ENCODE results near the gene NUDCD3.

NUDCD3 gene

DNA sequence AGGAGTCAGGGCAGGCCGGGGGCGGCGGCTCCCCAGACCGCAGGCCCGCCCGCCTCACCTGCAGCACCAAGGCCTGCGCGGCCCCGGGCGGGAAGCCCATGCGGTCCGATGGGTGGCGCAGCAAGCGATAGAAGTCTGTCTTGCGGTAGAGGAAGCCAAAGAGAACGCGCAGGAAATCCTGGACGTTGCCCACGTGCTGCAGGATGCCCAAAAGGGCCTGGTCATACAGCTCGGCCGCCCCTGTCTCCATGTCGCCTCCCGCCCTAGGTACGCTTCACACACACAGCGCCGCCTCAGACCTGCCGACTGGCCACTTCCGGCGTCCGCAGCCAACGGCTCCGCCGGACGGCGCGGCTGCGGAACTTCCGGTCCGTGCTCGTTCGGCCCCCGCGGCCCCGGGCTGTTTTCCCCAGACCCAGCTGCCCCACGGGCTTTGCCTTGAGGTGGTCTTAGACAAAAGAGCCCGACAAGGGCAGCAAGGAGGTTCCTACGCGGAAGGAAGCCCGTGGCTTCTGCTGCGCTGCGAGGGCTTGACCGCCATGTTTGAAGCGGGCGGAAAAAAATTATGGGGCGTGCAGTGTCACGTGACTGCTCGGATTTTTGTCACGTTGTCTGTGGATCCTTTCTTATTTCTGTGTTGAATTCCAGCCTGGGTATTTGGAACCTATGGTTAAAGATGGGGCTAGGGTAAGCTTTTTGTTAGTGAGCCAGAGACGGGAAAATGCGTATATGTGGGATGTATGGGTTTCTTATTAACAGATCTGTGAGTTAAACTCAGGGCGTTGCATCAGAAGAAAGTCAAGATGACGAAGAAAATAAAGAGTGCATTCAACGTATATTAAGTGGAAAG is at the start of gene NUDCD3:
TSS of gene NUDCD3 (minus strand) at position 308 of the 850 bp plus-strand sequence. CDS start at position 250, 58 bp downstream.
- in situ Hi-C loops (cut with HindIII; ENCODE audit: low sequenced_read_pairs): no loop called here
- TF ChIP-seq, protein P1, sequence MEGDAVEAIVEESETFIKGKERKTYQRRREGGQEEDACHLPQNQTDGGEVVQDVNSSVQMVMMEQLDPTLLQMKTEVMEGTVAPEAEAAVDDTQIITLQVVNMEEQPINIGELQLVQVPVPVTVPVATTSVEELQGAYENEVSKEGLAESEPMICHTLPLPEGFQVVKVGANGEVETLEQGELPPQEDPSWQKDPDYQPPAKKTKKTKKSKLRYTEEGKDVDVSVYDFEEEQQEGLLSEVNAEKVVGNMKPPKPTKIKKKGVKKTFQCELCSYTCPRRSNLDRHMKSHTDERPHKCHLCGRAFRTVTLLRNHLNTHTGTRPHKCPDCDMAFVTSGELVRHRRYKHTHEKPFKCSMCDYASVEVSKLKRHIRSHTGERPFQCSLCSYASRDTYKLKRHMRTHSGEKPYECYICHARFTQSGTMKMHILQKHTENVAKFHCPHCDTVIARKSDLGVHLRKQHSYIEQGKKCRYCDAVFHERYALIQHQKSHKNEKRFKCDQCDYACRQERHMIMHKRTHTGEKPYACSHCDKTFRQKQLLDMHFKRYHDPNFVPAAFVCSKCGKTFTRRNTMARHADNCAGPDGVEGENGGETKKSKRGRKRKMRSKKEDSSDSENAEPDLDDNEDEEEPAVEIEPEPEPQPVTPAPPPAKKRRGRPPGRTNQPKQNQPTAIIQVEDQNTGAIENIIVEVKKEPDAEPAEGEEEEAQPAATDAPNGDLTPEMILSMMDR (IDR thresholded peaks at IDR 0.05; ENCODE audit: low read depth, low read length): no peak
- H3K4me3 ChIP-seq (ENCODE audit: low read depth, low read length): peak within 1 kb of the TSS; percentile 86
- DNase-seq (ENCODE audit: low read depth, low spot score): peak; percentile 88

DNA sequence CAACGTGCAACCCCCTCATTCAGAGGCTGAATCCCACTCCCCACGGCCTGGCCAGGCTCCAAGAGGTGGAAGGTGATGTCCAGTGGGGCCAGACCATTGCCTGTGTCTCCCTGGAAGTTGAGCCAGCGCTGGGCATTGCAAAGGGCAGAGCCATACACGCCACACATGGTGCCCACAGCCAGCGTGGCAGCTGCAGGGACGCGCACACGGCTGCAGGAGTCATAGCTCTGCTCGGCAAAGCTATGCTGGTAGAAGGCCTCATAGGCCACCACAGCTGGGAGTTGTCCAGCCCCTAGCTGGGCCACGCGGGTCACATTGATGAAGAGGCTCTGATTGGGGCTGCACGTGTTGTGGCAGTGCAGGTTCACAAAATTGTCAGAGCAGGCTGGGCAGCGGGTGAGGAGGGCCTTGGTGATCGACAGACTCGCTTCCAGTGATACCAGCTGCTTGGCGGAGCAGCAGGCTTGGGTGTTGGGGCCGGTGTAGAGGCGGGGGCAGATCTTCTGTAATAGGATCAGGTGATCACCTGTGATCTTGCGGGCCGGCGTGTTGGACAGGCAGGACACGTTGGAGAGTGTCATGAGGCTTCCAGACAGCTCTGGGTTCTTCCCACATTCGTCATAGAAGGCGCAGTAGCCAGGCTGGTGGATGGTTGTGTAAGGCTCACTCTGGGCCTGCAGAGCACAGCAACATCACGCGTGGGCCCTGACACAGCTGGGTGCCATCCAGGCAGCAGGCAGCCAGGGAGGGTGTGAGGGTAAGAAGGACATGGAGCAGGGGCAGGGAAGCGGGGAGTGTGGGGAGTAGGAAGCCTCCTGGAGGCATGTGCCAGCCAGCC is 49.4 kb upstream of the NUDCD3 start:
- in situ Hi-C loops (cut with HindIII; ENCODE audit: low sequenced_read_pairs): no loop called here
- TF ChIP-seq, protein P1 (IDR thresholded peaks at IDR 0.05; ENCODE audit: low read depth, low read length): no peak
- no peak overlapping the region for H3K4me3 ChIP-seq (ENCODE audit: low read depth, low read length)
- DNase-seq (ENCODE audit: low read depth, low spot score): no peak

DNA sequence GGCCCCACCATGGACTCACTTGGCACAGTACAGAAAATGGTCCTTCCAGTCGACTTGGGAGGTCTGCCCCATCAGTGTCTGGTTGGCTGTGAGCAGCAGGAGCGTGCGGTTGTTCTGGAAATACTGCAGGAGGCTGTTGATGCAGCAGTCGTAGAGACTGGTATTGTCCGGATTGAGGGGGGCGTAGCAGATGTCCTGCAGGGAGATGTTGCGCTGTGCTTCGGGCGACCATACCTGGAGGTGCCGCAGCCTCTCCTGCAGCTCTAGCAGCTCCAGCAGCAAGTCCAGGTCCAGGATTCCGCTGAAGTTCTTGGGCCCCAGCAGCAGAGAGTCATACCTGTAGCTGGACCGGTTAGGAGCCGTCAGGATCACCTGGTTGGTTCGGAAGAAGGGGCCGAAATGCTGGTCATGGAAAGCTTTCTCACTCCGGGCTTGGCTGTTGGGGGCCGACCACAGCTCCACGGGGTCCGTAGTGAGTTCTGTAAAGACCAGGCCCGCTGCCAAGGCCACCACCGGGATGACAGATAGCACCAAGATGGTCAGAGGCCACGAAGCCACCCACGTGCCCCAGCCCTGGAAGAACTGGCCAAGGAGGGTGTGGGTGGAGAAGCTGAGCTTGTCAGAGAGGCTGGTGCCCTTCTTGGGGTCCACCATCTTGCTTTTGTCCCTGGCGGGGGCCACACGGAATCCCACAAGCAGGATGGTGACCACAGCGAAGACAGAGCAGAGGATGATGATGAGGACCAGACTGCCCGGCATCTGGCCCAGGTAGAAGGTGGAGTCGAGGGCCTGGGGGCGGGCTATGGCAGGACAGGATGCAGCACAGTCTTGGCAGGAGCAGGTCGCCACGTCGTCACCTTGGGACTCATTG is 48.6 kb upstream of the NUDCD3 start:
- TF ChIP-seq, protein P1 (IDR thresholded peaks at IDR 0.05; ENCODE audit: low read depth, low read length): no peak
- in situ Hi-C loops (cut with HindIII; ENCODE audit: low sequenced_read_pairs): no loop called here
- H3K4me3 ChIP-seq (ENCODE audit: low read depth, low read length): no peak overlapping the region
- no peak for DNase-seq (ENCODE audit: low read depth, low spot score)

DNA sequence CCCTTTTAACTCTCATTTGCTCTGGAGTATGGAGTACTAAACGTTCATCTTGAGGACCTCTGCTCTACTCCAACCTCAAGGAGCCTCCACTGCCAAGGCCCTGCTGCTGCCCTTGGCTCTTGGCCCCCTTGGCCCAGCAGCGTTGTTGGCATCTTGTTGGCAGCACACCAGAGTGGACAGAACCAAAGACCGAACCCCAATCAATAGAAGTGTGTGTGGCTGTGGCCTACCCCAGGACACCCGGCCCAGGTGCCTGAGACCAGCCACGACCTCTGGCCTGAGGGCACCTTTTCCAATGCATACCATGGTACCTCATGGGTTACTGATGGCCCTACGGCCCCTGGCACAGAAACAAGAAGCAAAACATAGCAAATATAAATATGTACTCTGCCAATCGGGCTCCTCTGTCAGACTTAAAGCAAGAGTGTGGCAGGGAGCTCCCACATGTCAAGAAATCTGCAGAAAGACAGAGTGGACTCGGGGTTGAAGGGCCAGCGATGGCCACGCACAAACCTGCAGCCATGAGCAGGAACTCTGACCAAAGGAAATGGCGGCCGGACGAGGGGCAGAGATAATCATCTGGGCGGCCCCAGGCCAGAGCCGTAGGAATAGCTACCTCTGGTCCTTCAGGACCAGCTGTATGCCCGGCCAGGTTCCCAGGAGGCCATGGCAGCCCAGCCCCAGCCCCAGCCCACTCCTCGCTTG is 47.8 kb upstream of the NUDCD3 start:
- TF ChIP-seq, protein P1 (IDR thresholded peaks at IDR 0.05; ENCODE audit: low read depth, low read length): no peak
- no peak for DNase-seq (ENCODE audit: low read depth, low spot score)
- in situ Hi-C loops (cut with HindIII; ENCODE audit: low sequenced_read_pairs): no loop called here
- no peak overlapping the region for H3K4me3 ChIP-seq (ENCODE audit: low read depth, low read length)

DNA sequence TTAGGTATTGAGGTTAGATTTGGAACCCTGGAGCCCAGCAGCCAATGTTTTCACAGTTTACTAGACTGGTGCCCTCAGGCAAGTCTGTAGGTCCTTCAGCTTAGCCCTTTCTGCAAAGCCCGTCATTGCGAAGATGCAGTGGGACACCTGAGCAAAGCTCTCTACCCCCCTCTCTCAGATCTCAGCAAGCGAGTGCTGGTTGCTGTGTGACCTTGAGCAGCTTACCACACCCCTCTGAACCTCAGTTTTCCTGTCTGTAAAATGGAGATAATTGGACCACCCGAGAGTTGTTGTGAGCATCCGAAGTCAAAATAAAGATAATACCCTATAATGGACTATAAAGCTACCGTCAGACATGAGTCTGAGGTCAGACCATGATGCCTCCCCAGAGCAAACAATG is 47.0 kb upstream of the NUDCD3 start:
- in situ Hi-C loops (cut with HindIII; ENCODE audit: low sequenced_read_pairs): no loop called here
- H3K4me3 ChIP-seq (ENCODE audit: low read depth, low read length): no peak overlapping the region
- TF ChIP-seq, protein P1 (IDR thresholded peaks at IDR 0.05; ENCODE audit: low read depth, low read length): no peak
- no peak for DNase-seq (ENCODE audit: low read depth, low spot score)

Measured in astrocyte of the spinal cord (primary cell).